Measurements from ENCODE around the gene SOBP.
"Not testable (repeated sequence)": the region's sequence is repeated elsewhere in the genome, so short reads cannot be mapped to it uniquely, and the experiment has no call there.

Gene SOBP
- 0.72 to 1.3 reads per million in 2 experiments for total RNA-seq

- no peak for DNase-seq (ENCODE audit: low read depth)
Measured at GRCh38 chr6:107489636-107490565, at the start of gene SOBP. Gene SOBP (plus strand): TSS chr6:107490117. CDS start chr6:107490617, 500 bp downstream.

GRCh38 chr6:107440936-107441335 is 49.0 kb upstream of the SOBP start:
- no peak for DNase-seq (ENCODE audit: low read depth)

GRCh38 chr6:107441682-107442081 is 48.2 kb upstream of the SOBP start:
- DNase-seq (ENCODE audit: low read depth), result no peak

- DNase-seq (ENCODE audit: low read depth), result no peak
Measured at GRCh38 chr6:107442938-107443607, 46.8 kb upstream of the SOBP start.

GRCh38 chr6:107443608-107444267 is 46.2 kb upstream of the SOBP start:
- no peak for DNase-seq (ENCODE audit: low read depth)

GRCh38 chr6:107444277-107444676 is 45.6 kb upstream of the SOBP start:
- DNase-seq (ENCODE audit: low read depth), result no peak

GRCh38 chr6:107447663-107448216 is 42.2 kb upstream of the SOBP start:
- DNase-seq (ENCODE audit: low read depth), result no peak

- no peak for DNase-seq (ENCODE audit: low read depth)
Measured at GRCh38 chr6:107448776-107449175, 41.1 kb upstream of the SOBP start.

- DNase-seq (ENCODE audit: low read depth), result peak; percentile 1
Measured at GRCh38 chr6:107458672-107459282, 31.1 kb upstream of the SOBP start.

GRCh38 chr6:107459283-107460082 is 30.4 kb upstream of the SOBP start, which contains the start of gene PDSS2:
Gene PDSS2 (minus strand): TSS chr6:107459564. CDS start chr6:107459285, 279 bp downstream.
- peak; percentile 93 for DNase-seq (ENCODE audit: low read depth)

- no peak for DNase-seq (ENCODE audit: low read depth)
Measured at GRCh38 chr6:107460083-107460631, 29.8 kb upstream of the SOBP start.

- no peak for DNase-seq (ENCODE audit: low read depth)
Measured at GRCh38 chr6:107466062-107466461, 23.9 kb upstream of the SOBP start.

GRCh38 chr6:107470364-107470763 is 19.6 kb upstream of the SOBP start:
- no peak for DNase-seq (ENCODE audit: low read depth)

- DNase-seq (ENCODE audit: low read depth), result no peak
Measured at GRCh38 chr6:107473660-107474059, 16.3 kb upstream of the SOBP start.

- DNase-seq (ENCODE audit: low read depth), result not testable (repeated sequence)
Measured at GRCh38 chr6:107475360-107475759, 14.6 kb upstream of the SOBP start.

- DNase-seq (ENCODE audit: low read depth), result not testable (repeated sequence)
Measured at GRCh38 chr6:107475826-107476225, 14.1 kb upstream of the SOBP start.

GRCh38 chr6:107479089-107479690 is 10.7 kb upstream of the SOBP start:
- no peak for DNase-seq (ENCODE audit: low read depth)

GRCh38 chr6:107485157-107485556 is 4.8 kb upstream of the SOBP start:
- DNase-seq (ENCODE audit: low read depth), result no peak

- no peak for DNase-seq (ENCODE audit: low read depth)
Measured at GRCh38 chr6:107488174-107488874, 1.6 kb upstream of the SOBP start.

All from T follicular helper cell (primary cell).